HG03159 (cell line): ENCODE data around the gene ZNF462.
"Not testable (repeated sequence)": the region's sequence is repeated elsewhere in the genome, so short reads cannot be mapped to it uniquely, and the experiment has no call there.

Source experiments
- ATAC-seq: cut with Tn5 transposase; IDR thresholded peaks from one replicate; pipeline ENCODE4 v1.9.1; 2021; ENCODE audit warnings: mild to moderate bottlenecking, moderate library complexity; ENCODE audit not compliant: unreplicated experiment

The ZNF462 gene

GRCh38 chr9:106886111-106887046 is 23.4 kb downstream of the ZNF462 start:
- ATAC-seq: no peak

GRCh38 chr9:106887066-106887465 is 24.1 kb downstream of the ZNF462 start:
- ATAC-seq: no peak

GRCh38 chr9:106889061-106889590 is 26.2 kb downstream of the ZNF462 start:
- no peak for ATAC-seq

GRCh38 chr9:106890608-106891007 is 27.6 kb downstream of the ZNF462 start:
- no peak for ATAC-seq

GRCh38 chr9:106891286-106891685 is 28.3 kb downstream of the ZNF462 start:
- ATAC-seq: no peak

GRCh38 chr9:106892632-106893031 is 29.7 kb downstream of the ZNF462 start:
- no peak for ATAC-seq

GRCh38 chr9:106893088-106893487 is 30.1 kb downstream of the ZNF462 start:
- no peak for ATAC-seq

- no peak for ATAC-seq
Measured at GRCh38 chr9:106896695-106897094, 33.7 kb downstream of the ZNF462 start.

- no peak for ATAC-seq
Measured at GRCh38 chr9:106897236-106897635, 34.3 kb downstream of the ZNF462 start.

GRCh38 chr9:106897751-106898150 is 34.8 kb downstream of the ZNF462 start:
- no peak for ATAC-seq

GRCh38 chr9:106900523-106900922 is 37.6 kb downstream of the ZNF462 start:
- not testable (repeated sequence) for ATAC-seq

- ATAC-seq: no peak
Measured at GRCh38 chr9:106906129-106906528, 43.2 kb downstream of the ZNF462 start.

- no peak for ATAC-seq
Measured at GRCh38 chr9:106911951-106912350, 49.0 kb downstream of the ZNF462 start.

- no peak for ATAC-seq
Measured at GRCh38 chr9:106913276-106913675, 50.3 kb downstream of the ZNF462 start.

GRCh38 chr9:106915851-106916250 is 52.9 kb downstream of the ZNF462 start:
- ATAC-seq: no peak

GRCh38 chr9:106916466-106917235 is 53.7 kb downstream of the ZNF462 start:
- no peak for ATAC-seq

GRCh38 chr9:106918825-106919509 is 56.0 kb downstream of the ZNF462 start:
- ATAC-seq: no peak

- ATAC-seq: no peak
Measured at GRCh38 chr9:106920091-106920490, 57.1 kb downstream of the ZNF462 start.

GRCh38 chr9:106920701-106921283 is 57.8 kb downstream of the ZNF462 start:
- ATAC-seq: no peak

GRCh38 chr9:106921341-106921899 is 58.5 kb downstream of the ZNF462 start:
- ATAC-seq: no peak
